ENCODE results near the gene BOD1L1. TPM values are rescaled to one million over a fixed set of nuclear protein-coding genes. Genes with fewer than 3 reads are reported as not detected.

The BOD1L1 gene
- total and polyA plus RNA-seq, 2 experiments from 2014 or later = 11.9 to 29.1 TPM

DNA sequence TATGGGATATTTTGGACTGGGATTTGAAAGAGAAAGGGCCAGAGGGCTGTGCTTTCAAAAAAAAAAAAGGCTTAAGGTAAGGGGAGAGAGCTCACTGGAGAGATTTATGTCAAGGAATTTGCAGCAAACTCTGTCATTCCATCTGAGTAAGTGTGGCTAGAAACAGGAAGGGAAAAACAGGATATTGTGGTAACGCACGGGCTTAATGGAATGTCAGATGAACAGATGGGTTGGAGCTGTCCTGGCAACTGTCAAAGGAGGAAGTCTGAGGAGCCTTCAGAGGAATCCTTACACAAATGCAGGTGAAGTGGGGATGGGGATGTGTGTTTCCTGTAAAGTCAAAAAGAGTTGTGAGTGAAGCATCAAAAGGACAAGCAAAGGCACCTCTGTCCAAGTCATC is 68.1 kb downstream of the BOD1L1 start:
- Histone ChIP-seq H3K27me3 (no peaks in the 10 kb centered on the region), H3K9me2 (replicated peaks; ENCODE audit: insufficient read depth) (no peaks in the 10 kb centered on the region), H3K36me3 (replicated peaks; ENCODE audit: insufficient read depth, low read depth) (no peaks in the 10 kb centered on the region), H3K4me3 (no peak overlapping the region), H3K79me2 (no peaks in the 10 kb centered on the region), H3K4me2 (no peak overlapping the region), H3K9me3 (ENCODE audit: low read depth) (no peaks in the 10 kb centered on the region), H3K27ac (no peak overlapping the region), H2AFZ (no peak overlapping the region), H4K20me1 (ENCODE audit: insufficient read depth, poor library complexity, severe bottlenecking) (no peaks in the 10 kb centered on the region), H3K4me1 (ENCODE audit: insufficient read depth) (no peaks in the 10 kb centered on the region)
- 28% methylated on average over 2 of the region's 2 CpGs for whole genome bisulfite sequencing (ENCODE audit: low lambda C conversion rate, missing lambda C conversion rate)
- no peak for DNase-seq (ENCODE audit: low spot score)
- TF ChIP-seq EZH2phosphoT487 (IDR thresholded peaks at IDR 0.05; ENCODE audit: low read depth, severe bottlenecking, unreplicated experiment) = no peak

DNA sequence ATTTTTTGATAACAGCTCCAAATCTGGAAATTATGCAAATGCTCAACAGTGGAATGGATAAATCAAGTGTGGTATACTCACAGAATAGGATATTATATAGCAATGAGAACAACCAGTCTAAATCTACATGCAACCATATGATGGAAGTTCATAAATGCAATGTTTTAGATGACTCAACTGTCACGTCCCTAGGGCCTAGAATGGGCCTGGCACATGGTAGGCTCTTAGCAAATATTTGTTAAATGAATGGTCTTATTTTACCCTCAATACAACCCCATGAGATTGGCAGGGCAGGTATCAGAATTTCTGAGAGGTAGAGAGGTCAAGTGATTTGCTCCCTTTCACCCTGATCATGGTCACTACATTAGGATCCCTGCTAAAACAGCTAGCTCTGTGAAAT is 68.6 kb downstream of the BOD1L1 start:
- no peaks in the 10 kb centered on the region for H4K20me1 ChIP-seq (ENCODE audit: insufficient read depth, poor library complexity, severe bottlenecking)
- H2AFZ ChIP-seq = no peak overlapping the region
- no peaks in the 10 kb centered on the region for H3K27me3 ChIP-seq
- H3K4me3 ChIP-seq = no peak overlapping the region
- H3K27ac ChIP-seq = no peak overlapping the region
- no peaks in the 10 kb centered on the region for H3K79me2 ChIP-seq
- no peak overlapping the region for H3K4me2 ChIP-seq
- H3K36me3 ChIP-seq (replicated peaks; ENCODE audit: insufficient read depth, low read depth) = no peaks in the 10 kb centered on the region
- no peaks in the 10 kb centered on the region for H3K9me2 ChIP-seq (replicated peaks; ENCODE audit: insufficient read depth)
- TF ChIP-seq EZH2 (IDR thresholded peaks at IDR 0.05; ENCODE audit: borderline replicate concordance) (no peak), EZH2phosphoT487 (IDR thresholded peaks at IDR 0.05; ENCODE audit: low read depth, severe bottlenecking, unreplicated experiment) (no peak)
- TF ChIP-seq, protein P1, sequence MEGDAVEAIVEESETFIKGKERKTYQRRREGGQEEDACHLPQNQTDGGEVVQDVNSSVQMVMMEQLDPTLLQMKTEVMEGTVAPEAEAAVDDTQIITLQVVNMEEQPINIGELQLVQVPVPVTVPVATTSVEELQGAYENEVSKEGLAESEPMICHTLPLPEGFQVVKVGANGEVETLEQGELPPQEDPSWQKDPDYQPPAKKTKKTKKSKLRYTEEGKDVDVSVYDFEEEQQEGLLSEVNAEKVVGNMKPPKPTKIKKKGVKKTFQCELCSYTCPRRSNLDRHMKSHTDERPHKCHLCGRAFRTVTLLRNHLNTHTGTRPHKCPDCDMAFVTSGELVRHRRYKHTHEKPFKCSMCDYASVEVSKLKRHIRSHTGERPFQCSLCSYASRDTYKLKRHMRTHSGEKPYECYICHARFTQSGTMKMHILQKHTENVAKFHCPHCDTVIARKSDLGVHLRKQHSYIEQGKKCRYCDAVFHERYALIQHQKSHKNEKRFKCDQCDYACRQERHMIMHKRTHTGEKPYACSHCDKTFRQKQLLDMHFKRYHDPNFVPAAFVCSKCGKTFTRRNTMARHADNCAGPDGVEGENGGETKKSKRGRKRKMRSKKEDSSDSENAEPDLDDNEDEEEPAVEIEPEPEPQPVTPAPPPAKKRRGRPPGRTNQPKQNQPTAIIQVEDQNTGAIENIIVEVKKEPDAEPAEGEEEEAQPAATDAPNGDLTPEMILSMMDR (IDR thresholded peaks at IDR 0.05; ENCODE audit: poor library complexity) = no peak
- no peak for DNase-seq (ENCODE audit: low spot score)
- H3K4me1 ChIP-seq (ENCODE audit: insufficient read depth) = no peaks in the 10 kb centered on the region
- H3K9me3 ChIP-seq (ENCODE audit: low read depth) = no peaks in the 10 kb centered on the region
- 80% methylated on average over 1 of the region's 1 CpG for WGBS (ENCODE audit: low lambda C conversion rate, missing lambda C conversion rate)

GRCh38 chr4:13555325-13555724 is 72.2 kb downstream of the BOD1L1 start:
- Histone ChIP-seq H3K27ac (no peak overlapping the region), H3K4me1 (ENCODE audit: insufficient read depth) (no peaks in the 10 kb centered on the region), H3K79me2 (no peaks in the 10 kb centered on the region), H2AFZ (no peak overlapping the region), H3K27me3 (peaks cover 7% of the 10 kb centered on the region), H3K36me3 (replicated peaks; ENCODE audit: insufficient read depth, low read depth) (no peaks in the 10 kb centered on the region), H4K20me1 (ENCODE audit: insufficient read depth, poor library complexity, severe bottlenecking) (no peaks in the 10 kb centered on the region), H3K9me3 (ENCODE audit: low read depth) (no peaks in the 10 kb centered on the region), H3K9me2 (replicated peaks; ENCODE audit: insufficient read depth) (no peaks in the 10 kb centered on the region), H3K4me2 (no peak overlapping the region), H3K4me3 (no peak overlapping the region)
- no peak for DNase-seq (ENCODE audit: low spot score)
- TF ChIP-seq EZH2phosphoT487 (IDR thresholded peaks at IDR 0.05; ENCODE audit: low read depth, severe bottlenecking, unreplicated experiment) (no peak), EZH2 (IDR thresholded peaks at IDR 0.05; ENCODE audit: borderline replicate concordance) (no peak)
- TF ChIP-seq, protein P1 (IDR thresholded peaks at IDR 0.05; ENCODE audit: poor library complexity) = no peak
- WGBS (ENCODE audit: low lambda C conversion rate, missing lambda C conversion rate) = 92% methylated on average over 2 of the region's 2 CpGs

- Histone ChIP-seq H3K9me2 (replicated peaks; ENCODE audit: insufficient read depth) (no peaks in the 10 kb centered on the region), H3K4me1 (ENCODE audit: insufficient read depth) (peaks cover 1% of the 10 kb centered on the region), H3K4me3 (no peak overlapping the region), H3K27me3 (peaks cover 27% of the 10 kb centered on the region), H3K4me2 (no peak overlapping the region), H3K36me3 (replicated peaks; ENCODE audit: insufficient read depth, low read depth) (no peaks in the 10 kb centered on the region), H2AFZ (no peak overlapping the region), H3K27ac (no peak overlapping the region), H3K79me2 (no peaks in the 10 kb centered on the region), H3K9me3 (ENCODE audit: low read depth) (no peaks in the 10 kb centered on the region), H4K20me1 (ENCODE audit: insufficient read depth, poor library complexity, severe bottlenecking) (no peaks in the 10 kb centered on the region)
- TF ChIP-seq, protein P1 (IDR thresholded peaks at IDR 0.05; ENCODE audit: poor library complexity) = no peak
- TF ChIP-seq EZH2phosphoT487 (IDR thresholded peaks at IDR 0.05; ENCODE audit: low read depth, severe bottlenecking, unreplicated experiment) (no peak), EZH2 (IDR thresholded peaks at IDR 0.05; ENCODE audit: borderline replicate concordance) (no peak)
- 64% methylated on average over 1 of the region's 1 CpG for WGBS (ENCODE audit: low lambda C conversion rate, missing lambda C conversion rate)
- no peak for DNase-seq (ENCODE audit: low spot score)
Observed at GRCh38 chr4:13553081-13553480, 74.4 kb downstream of the BOD1L1 start.
